ENCODE data around the gene DAB2IP. TPM values are rescaled to one million over a fixed set of nuclear protein-coding genes. Genes with fewer than 3 reads are reported as not detected.

Gene DAB2IP
- total RNA-seq, 1 experiment from 2014 or later = 52.6 TPM

DNA sequence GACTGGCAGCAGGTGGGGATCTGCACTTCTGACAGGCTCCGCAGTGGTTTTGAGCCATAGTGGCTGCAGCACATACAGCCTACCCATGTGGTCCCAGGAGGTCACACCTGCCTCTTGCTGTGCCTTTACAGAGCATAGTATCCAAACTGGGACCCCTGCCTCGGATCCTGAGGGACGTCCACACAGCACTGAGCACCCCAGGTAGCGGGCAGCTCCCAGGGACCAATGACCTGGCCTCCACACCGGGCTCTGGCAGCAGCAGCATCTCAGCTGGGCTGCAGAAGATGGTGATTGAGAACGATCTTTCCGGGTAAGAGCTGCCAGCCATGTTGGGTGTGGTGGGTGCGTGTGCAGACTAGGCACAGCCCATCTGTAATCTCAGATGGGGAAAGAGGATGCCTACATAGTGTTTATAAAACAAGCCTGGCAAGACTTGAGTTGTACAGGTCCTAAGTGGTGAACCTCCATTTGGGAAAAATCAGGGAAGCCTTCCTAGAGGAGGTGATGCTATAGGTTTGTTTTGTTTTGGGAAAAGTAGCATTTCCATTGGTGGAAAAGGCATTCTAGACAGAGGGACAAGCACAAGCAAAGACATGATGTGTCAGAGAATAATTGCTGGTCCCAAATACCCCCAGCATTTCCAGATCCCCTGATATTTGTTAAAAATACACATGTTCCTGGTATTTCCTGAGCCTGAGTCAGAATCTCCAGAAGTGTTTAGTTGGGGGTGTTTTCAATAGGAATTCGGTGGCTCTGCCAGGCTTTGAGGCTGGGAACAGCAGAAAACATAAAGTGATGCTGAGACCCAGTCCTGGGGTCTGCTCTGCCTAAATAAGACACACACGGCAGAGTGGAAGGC lies 119.2 kb downstream of the DAB2IP start (continued):
- TF ChIP-seq, protein P1, sequence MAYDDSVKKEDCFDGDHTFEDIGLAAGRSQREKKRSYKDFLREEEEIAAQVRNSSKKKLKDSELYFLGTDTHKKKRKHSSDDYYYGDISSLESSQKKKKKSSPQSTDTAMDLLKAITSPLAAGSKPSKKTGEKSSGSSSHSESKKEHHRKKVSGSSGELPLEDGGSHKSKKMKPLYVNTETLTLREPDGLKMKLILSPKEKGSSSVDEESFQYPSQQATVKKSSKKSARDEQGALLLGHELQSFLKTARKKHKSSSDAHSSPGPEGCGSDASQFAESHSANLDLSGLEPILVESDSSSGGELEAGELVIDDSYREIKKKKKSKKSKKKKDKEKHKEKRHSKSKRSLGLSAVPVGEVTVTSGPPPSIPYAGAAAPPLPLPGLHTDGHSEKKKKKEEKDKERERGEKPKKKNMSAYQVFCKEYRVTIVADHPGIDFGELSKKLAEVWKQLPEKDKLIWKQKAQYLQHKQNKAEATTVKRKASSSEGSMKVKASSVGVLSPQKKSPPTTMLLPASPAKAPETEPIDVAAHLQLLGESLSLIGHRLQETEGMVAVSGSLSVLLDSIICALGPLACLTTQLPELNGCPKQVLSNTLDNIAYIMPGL (CRISPR knock-in tag; IDR thresholded peaks at IDR 0.05) = no peak

DNA sequence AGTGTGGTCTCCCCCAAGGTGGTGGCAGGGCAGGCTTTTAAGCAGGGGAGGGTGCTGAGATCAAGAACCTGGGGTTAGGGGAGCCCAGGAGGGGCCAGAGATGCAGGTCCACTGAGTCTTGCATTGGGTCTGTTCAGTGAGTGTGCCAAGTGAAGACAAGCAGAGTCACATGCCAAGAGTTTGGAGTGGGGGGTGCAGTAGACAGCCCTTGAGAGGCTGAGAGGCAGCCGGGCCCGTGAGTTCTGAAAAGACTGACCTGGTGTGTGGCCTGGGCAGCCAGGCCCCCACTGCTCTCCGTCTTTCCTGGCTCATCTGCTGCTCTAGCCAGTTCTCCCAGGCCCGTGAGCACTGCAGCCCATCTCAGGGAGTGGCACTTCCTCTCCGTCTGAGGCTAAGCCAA lies 120.0 kb downstream of the DAB2IP start:
- DNase-seq (ENCODE audit: low spot score) (no peak), ATAC-seq (no peak)
- no peaks in the 10 kb centered on the region for H3K9me3 Mint-ChIP-seq
- peaks cover 33% of the 10 kb centered on the region for H3K36me3 Mint-ChIP-seq
- no peaks in the 10 kb centered on the region for H3K27me3 Mint-ChIP-seq (ENCODE audit: low read depth)
- POLR2A ChIA-PET = interaction anchor here (0.6 kb wide), 1 partner anchor 15 kb away, joined by 4 read pairs; no protein-coding TSS in a partner anchor
- no peak for TF ChIP-seq NR3C1 (CRISPR knock-in tag; conservative IDR thresholded peaks at IDR 0.05; ENCODE audit: low read depth)
- TF ChIP-seq ZNF396 (CRISPR knock-in tag; IDR thresholded peaks at IDR 0.05; ENCODE audit: borderline replicate concordance) = no peak
- no peak for TF ChIP-seq SOX15 (CRISPR knock-in tag; IDR thresholded peaks at IDR 0.05)
- no peak for TF ChIP-seq SMAD3 (CRISPR knock-in tag; IDR thresholded peaks at IDR 0.05; ENCODE audit: borderline replicate concordance)
- TF ChIP-seq ZNF416 (CRISPR knock-in tag; IDR thresholded peaks at IDR 0.05) = no peak
- TF ChIP-seq, protein P2, sequence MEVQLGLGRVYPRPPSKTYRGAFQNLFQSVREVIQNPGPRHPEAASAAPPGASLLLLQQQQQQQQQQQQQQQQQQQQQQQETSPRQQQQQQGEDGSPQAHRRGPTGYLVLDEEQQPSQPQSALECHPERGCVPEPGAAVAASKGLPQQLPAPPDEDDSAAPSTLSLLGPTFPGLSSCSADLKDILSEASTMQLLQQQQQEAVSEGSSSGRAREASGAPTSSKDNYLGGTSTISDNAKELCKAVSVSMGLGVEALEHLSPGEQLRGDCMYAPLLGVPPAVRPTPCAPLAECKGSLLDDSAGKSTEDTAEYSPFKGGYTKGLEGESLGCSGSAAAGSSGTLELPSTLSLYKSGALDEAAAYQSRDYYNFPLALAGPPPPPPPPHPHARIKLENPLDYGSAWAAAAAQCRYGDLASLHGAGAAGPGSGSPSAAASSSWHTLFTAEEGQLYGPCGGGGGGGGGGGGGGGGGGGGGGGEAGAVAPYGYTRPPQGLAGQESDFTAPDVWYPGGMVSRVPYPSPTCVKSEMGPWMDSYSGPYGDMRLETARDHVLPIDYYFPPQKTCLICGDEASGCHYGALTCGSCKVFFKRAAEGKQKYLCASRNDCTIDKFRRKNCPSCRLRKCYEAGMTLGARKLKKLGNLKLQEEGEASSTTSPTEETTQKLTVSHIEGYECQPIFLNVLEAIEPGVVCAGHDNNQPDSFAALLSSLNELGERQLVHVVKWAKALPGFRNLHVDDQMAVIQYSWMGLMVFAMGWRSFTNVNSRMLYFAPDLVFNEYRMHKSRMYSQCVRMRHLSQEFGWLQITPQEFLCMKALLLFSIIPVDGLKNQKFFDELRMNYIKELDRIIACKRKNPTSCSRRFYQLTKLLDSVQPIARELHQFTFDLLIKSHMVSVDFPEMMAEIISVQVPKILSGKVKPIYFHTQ (CRISPR knock-in tag; IDR thresholded peaks at IDR 0.05) = no peak
- TF ChIP-seq FOXP1 (CRISPR knock-in tag; IDR thresholded peaks at IDR 0.05; ENCODE audit: borderline replicate concordance) = no peak
- TF ChIP-seq, protein P3, sequence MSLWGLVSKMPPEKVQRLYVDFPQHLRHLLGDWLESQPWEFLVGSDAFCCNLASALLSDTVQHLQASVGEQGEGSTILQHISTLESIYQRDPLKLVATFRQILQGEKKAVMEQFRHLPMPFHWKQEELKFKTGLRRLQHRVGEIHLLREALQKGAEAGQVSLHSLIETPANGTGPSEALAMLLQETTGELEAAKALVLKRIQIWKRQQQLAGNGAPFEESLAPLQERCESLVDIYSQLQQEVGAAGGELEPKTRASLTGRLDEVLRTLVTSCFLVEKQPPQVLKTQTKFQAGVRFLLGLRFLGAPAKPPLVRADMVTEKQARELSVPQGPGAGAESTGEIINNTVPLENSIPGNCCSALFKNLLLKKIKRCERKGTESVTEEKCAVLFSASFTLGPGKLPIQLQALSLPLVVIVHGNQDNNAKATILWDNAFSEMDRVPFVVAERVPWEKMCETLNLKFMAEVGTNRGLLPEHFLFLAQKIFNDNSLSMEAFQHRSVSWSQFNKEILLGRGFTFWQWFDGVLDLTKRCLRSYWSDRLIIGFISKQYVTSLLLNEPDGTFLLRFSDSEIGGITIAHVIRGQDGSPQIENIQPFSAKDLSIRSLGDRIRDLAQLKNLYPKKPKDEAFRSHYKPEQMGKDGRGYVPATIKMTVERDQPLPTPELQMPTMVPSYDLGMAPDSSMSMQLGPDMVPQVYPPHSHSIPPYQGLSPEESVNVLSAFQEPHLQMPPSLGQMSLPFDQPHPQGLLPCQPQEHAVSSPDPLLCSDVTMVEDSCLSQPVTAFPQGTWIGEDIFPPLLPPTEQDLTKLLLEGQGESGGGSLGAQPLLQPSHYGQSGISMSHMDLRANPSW (CRISPR knock-in tag; conservative IDR thresholded peaks at IDR 0.05; ENCODE audit: low read depth) = no peak
- TF ChIP-seq, protein P4, sequence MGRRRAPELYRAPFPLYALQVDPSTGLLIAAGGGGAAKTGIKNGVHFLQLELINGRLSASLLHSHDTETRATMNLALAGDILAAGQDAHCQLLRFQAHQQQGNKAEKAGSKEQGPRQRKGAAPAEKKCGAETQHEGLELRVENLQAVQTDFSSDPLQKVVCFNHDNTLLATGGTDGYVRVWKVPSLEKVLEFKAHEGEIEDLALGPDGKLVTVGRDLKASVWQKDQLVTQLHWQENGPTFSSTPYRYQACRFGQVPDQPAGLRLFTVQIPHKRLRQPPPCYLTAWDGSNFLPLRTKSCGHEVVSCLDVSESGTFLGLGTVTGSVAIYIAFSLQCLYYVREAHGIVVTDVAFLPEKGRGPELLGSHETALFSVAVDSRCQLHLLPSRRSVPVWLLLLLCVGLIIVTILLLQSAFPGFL (CRISPR knock-in tag; IDR thresholded peaks at IDR 0.05; ENCODE audit: borderline replicate concordance) = no peak
- TF ChIP-seq IRF2 (CRISPR knock-in tag; IDR thresholded peaks at IDR 0.05; ENCODE audit: borderline replicate concordance, low read depth) = no peak
- TF ChIP-seq NFYB (CRISPR knock-in tag; conservative IDR thresholded peaks at IDR 0.05; ENCODE audit: low read depth) = no peak
- TF ChIP-seq, protein P5, sequence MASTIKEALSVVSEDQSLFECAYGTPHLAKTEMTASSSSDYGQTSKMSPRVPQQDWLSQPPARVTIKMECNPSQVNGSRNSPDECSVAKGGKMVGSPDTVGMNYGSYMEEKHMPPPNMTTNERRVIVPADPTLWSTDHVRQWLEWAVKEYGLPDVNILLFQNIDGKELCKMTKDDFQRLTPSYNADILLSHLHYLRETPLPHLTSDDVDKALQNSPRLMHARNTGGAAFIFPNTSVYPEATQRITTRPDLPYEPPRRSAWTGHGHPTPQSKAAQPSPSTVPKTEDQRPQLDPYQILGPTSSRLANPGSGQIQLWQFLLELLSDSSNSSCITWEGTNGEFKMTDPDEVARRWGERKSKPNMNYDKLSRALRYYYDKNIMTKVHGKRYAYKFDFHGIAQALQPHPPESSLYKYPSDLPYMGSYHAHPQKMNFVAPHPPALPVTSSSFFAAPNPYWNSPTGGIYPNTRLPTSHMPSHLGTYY (CRISPR knock-in tag; IDR thresholded peaks at IDR 0.05) = no peak
- TF ChIP-seq, protein P6, sequence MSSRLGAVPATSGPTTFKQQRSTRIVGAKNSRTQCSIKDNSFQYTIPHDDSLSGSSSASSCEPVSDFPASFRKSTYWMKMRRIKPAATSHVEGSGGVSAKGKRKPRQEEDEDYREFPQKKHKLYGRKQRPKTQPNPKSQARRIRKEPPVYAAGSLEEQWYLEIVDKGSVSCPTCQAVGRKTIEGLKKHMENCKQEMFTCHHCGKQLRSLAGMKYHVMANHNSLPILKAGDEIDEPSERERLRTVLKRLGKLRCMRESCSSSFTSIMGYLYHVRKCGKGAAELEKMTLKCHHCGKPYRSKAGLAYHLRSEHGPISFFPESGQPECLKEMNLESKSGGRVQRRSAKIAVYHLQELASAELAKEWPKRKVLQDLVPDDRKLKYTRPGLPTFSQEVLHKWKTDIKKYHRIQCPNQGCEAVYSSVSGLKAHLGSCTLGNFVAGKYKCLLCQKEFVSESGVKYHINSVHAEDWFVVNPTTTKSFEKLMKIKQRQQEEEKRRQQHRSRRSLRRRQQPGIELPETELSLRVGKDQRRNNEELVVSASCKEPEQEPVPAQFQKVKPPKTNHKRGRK (CRISPR knock-in tag; IDR thresholded peaks at IDR 0.05; ENCODE audit: borderline replicate concordance) = no peak
- TF ChIP-seq, protein P7, sequence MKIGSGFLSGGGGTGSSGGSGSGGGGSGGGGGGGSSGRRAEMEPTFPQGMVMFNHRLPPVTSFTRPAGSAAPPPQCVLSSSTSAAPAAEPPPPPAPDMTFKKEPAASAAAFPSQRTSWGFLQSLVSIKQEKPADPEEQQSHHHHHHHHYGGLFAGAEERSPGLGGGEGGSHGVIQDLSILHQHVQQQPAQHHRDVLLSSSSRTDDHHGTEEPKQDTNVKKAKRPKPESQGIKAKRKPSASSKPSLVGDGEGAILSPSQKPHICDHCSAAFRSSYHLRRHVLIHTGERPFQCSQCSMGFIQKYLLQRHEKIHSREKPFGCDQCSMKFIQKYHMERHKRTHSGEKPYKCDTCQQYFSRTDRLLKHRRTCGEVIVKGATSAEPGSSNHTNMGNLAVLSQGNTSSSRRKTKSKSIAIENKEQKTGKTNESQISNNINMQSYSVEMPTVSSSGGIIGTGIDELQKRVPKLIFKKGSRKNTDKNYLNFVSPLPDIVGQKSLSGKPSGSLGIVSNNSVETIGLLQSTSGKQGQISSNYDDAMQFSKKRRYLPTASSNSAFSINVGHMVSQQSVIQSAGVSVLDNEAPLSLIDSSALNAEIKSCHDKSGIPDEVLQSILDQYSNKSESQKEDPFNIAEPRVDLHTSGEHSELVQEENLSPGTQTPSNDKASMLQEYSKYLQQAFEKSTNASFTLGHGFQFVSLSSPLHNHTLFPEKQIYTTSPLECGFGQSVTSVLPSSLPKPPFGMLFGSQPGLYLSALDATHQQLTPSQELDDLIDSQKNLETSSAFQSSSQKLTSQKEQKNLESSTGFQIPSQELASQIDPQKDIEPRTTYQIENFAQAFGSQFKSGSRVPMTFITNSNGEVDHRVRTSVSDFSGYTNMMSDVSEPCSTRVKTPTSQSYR (CRISPR knock-in tag; IDR thresholded peaks at IDR 0.05) = no peak
- no peak for TF ChIP-seq MXD4 (CRISPR knock-in tag; IDR thresholded peaks at IDR 0.05; ENCODE audit: borderline replicate concordance)
- no peak for TF ChIP-seq MYBL2 (CRISPR knock-in tag; IDR thresholded peaks at IDR 0.05)
- no peak for TF ChIP-seq TEAD1 (CRISPR knock-in tag; IDR thresholded peaks at IDR 0.05)
- no peak for TF ChIP-seq GTF2I (CRISPR knock-in tag; conservative IDR thresholded peaks at IDR 0.05)
- no peak for TF ChIP-seq RORB (CRISPR knock-in tag; IDR thresholded peaks at IDR 0.05)
- H3K27ac Mint-ChIP-seq = no peak overlapping the region
- CTCF ChIA-PET = no interaction called here
- no peaks in the 10 kb centered on the region for H3K4me1 Mint-ChIP-seq
- no peak overlapping the region for H3K4me3 Mint-ChIP-seq
